CD1c-positive myeloid dendritic cell (primary cell): Measurements from ENCODE around the gene SGTA.
A peak's percentile ranks its signal among the peaks of the same experiment; 100 is the strongest.

Experiments used
- DNase-seq: peaks from one replicate; pipeline ENCODE4 v3.0.0-alpha.2; 2016; ENCODE audit errors: extremely low spot score

SGTA gene

DNA sequence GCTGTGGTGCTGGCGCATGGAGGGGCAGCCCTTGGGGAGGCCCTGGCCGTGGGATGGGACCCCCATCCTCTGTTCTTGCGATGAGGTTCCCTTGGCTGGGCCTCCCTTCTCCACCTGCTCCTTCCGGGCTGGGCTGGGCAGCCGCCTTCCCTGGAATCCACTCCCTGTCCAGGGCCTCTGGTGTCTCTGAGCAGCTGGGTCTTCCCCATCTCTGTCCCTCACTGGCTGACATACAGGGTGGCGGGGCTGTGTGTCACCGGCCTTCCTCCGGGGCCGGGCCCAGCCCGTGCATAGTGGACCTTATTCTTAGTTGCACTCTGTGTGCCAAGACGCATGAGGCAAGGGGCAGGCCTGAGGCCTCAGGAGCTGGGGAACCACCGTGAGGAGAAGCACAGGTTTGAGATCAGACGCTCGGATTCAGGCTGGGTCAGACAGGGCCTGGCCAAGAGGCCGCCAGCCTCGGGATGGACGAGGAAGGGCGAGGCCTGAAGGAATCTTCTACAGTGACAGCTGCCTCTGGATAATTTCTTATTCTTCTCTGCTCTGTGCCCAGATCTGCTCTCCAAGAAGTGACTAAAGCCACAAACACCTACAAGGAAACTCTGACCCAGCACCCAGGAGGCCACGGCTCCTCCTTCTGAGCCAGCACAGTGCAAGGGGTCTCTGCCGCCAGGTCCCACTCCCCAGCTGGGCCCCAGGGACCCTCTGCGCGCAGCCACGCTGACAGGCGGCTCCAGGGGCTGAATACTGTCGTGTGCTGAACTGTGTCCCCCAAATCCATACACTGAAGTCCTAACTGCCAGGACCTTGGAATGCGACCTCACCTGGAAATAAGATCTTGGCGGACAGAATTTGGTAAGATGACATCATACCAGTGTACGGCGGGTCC is 11.0 kb downstream of the SGTA start:
- DNase-seq: no peak

DNA sequence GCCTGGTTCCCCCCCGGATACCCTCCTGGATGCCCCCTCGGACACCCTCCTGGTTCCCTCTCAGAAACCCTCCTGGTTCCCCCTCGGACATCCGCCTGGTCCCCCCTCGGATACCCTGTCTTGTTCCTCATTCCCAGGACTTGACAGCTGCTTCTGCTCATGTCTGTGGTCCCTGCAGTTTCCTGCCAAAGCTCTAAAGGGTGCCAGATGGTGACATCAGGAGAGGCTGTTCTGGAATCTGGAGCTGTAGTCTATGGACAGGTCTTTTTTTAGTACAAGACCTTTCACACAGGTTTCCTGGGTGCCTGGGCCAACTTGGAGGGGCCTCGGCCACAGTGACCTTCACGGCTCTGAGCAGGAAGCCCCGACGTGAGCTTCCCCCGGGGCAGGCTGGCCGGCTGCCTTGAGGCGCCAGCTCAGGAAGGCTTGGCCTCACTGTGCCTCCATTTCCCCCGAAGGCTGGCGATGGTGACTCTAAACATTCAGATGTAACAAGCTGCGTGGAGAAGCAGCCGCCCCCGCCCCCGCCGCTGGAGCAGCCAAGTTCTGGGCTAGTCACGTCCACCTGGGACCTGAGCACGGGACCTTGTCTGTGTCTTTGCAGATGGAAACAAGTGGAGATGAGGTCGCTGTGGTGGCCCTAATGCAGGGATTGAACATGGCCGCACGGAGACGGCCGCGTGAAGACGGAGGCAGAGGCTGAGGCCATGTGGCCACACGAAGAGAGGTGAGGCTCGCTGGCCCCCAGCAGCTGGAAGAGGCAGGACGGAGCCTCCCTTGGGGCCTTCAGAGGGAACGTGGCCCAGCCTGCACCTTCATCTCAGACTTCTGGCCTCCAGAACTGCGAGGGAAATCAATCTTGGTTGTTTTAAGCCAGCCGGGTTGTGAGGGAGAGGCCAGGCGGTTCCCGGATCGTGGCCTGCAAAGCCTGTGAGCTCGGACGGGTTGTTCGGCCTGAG is 12.7 kb downstream of the SGTA start:
- DNase-seq: peak; percentile 57

DNA sequence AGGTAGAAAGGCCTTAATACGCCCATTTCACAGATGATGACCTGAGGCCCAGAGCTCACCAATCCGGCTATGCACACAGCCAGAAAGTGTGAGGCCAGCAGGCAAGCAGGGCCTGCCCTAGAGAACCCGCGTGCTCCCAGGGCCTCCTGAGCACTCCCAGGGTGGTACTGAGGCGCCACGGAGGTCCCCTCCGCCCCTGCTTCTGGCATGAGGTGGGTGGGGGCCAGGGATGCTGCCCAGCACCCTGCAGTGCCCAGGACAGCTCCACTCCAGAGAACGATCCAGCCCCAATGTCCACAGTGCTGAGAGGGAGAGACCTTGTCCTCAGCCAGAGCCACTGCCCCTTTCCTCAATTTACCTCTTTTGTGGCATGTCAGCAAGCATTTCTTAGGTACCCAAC is 13.9 kb downstream of the SGTA start:
- DNase-seq: no peak

- no peak for DNase-seq
These were observed 14.5 kb downstream of the SGTA start for GRCh38 chr19:2768365-2769132.

- DNase-seq: no peak
These were observed 15.4 kb downstream of the SGTA start for GRCh38 chr19:2767688-2768087.

DNA sequence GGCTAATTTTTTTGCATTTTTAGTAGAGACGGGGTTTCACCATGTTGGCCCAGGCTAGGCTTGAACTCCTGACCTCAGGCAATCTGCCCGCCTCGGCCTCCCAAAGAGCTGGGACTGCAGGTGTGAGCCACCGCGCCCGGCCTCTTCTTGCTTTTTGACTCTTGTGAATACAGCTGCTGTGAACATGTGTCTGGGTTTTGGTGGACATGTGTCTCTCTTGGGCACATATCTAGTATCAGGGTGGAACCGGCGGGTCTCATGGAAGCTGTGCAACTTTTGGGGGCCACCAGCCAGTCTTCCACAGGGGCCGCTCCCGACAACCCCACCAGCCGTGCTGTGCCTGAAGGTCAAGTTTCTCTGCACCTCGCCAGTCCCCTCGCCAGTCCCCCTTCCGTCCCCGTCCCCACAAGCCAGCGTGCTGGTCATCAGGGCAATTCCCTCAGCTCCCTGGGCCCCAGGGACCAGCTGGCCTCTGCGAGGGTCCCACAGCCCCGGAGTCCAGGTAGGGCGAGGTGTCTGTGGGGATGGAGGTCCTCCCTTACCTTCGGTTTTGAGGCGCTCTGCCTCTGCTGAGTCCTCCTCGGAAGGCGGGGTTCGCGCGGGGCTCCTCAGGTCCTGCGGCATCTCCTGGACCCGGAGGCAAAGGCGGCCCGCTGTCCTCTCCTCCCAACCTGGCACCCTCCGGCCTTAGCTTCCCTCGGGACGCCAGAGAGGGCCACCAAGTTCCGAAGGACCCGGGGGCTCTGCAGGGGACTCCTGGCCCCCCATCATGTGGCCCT is 16.3 kb downstream of the SGTA start:
- DNase-seq: no peak

DNA sequence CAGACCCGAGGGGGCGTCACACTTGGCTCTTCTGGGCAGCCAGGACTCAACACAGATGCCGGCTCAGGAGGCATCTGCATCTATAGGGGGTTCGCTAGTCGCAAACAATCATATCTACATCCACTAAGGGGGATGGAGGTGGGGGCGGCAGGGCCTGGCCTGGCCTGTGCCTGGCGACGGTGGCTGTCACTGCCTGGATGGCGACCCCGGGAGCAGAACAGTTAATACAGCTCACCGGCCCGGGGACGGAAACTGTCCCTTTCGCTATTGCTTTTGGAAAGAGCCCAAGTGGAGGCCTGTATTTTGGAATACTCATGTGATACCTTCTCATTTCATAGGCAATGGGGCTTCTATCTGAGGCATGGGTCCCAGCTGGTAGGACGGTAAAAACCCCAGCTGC is 17.7 kb downstream of the SGTA start:
- DNase-seq: no peak

DNA sequence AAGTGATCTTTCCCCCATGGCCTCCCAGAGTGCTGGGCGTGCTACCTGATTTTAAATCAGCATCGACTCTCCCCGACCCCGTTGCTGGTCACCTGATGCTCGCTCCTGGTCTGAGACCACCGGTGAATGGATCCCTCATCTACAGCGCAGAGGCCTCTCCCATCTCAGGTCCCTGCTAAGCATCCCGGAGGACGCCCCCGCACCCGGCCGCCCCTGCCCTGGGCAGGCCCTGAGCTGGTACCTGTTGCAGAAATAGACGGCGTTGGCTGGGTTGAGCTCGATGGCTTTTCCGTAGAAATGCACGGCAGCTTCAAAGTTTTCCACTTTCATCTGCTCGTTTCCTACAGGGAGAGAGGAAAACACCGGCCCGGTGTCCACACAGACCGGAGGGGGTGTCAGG is 18.1 kb downstream of the SGTA start:
- no peak for DNase-seq

- DNase-seq: no peak
These were observed 19.4 kb downstream of the SGTA start for GRCh38 chr19:2763687-2764086.

GRCh38 chr19:2762783-2763496 is 20.1 kb downstream of the SGTA start:
- DNase-seq: no peak

DNA sequence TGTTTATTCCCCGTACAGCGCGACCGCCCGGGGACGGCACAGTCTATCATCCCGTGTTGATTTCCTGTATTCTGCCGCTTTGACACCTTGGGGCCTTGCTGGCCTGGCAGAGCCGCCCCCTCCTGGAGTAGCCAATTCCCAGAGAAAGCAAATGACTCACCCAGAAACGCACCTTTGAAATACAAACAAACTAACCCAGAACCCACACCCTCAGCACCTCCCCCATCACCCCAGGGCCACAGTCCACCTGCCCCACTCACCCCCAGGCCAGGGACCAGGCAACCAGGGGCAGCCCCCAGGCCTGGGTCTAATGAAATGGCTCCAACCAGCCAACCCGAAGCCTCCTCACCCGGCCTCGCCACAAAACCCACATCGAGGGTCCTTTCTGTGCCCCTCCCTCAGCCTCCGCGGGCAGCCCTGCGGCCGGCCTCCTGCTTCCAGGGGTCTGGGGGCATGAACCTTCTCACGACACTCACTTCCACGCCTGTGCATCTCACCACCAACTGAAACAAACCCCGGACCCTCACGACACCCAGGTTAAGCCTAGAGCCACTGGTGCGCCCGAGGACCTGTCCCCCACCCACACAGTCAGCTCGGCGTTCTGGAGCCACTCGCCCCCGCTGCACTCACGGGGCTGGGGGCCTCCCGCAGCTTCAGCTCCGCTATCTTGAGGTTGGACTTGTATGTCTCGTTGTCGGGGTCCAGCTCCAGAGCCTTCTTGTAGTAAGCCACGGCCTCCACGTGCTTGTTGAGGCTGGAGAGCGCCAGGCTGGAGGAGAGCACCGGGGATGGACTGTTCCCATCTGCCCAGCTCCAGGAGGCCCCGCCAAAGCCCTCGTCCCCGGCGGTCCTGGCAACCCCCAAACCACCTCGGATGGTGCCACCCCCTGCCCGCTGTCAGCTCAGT is 20.9 kb downstream of the SGTA start:
- DNase-seq: no peak

DNA sequence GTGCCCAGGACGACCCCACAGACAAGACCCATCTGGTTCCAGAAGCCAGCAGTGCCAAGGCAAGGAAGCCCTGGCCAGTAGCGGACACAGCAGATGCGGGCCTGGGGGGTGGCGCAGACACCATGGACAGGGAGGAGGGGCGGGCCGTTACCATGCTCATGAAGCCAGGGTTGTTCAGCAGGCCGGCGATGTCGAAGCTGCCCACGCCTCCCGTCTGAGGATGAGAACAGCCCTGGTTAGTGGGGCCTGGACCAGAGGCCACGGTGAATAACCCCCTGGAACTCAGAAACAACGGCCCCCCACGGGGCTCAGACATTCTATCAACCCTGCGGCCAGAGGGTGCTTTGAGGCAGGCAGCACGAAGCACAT is 21.8 kb downstream of the SGTA start:
- no peak for DNase-seq

GRCh38 chr19:2759965-2760364 is 23.1 kb downstream of the SGTA start:
- no peak for DNase-seq

DNA sequence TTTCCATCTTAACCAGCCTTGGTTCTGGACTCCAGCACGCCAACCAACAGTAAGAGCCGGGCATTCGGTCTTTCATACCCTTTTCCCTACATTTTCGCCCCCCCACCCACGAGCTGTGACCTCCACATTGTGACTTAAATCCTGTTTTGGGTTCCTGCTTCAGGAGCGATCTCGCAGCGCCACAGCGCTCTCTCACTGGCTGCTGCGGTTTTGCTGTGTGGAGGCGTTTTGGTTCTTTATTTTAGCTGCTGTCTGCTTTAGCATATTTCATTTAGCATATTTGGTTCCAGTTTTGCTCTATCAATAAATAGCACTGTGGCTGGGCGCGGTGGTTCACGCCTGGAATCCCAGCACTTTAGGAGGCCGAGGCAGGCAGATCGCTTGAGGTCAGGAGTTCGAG is 23.7 kb downstream of the SGTA start:
- peak; percentile 44 for DNase-seq

DNA sequence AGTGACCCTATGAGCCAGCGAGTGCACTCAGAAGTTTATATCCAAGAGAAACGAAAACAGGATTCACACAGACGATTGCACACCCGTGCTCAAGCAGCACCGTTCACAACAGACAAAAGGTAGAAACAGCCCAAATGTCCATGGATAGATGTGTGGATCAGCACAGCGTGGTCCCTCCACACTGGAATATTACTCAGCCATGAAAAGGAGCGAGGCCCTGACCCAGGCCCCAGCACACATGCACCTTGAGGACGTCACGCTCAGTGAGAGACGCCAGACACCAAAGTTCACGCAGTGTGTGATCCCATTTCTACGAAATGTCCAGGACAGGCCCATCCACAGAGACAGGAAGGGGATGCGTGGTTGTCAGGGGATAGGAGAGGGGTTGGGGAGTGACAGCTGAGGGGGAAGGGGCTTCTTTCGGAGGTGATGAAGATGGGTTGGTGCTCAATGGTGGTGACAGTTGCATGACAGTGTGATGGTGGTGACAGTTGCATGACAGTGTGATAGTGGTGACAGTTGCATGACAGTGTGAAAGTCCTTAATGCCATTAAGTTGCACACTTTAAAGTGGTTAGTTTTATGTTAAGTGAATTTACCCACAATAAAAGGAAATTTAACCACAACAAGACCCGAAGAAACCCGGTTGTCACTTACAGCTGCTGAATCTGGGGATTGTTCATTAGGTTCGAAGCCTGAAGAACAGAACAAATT is 24.3 kb downstream of the SGTA start:
- DNase-seq: no peak

- DNase-seq: no peak
These were observed 25.9 kb downstream of the SGTA start for GRCh38 chr19:2756921-2757881.

- no peak for DNase-seq
These were observed 26.6 kb downstream of the SGTA start for GRCh38 chr19:2756477-2756876.

GRCh38 chr19:2755811-2756210 is 27.3 kb downstream of the SGTA start:
- no peak for DNase-seq
